GM12891 (cell line): ENCODE results near the gene TAF11L4.
"Not testable (repeated sequence)": the region's sequence is repeated elsewhere in the genome, so short reads cannot be mapped to it uniquely, and the experiment has no call there.

Experiments
- PAX5 ChIP-seq: IDR thresholded peaks from 2 replicates; pipeline ENCODE4 v1.6.1; 2011; ENCODE audit warnings: low read length, moderate library complexity, mild to moderate bottlenecking; ENCODE audit not compliant: insufficient read depth, severe bottlenecking
- POLR2A ChIP-seq: IDR thresholded peaks from 2 replicates; pipeline ENCODE4 v1.6.1; 2011; ENCODE audit warnings: low read depth, low read length, control low read depth
- POLR2AphosphoS5 ChIP-seq: IDR thresholded peaks from 2 replicates; pipeline ENCODE4 v1.6.1; 2011; ENCODE audit warnings: low read depth, low read length, control low read depth
- POU2F2 ChIP-seq: IDR thresholded peaks from 2 replicates; pipeline ENCODE4 v1.6.1; 2011; ENCODE audit warnings: low read depth, mild to moderate bottlenecking, control low read depth, low read length, moderate library complexity
- SPI1 ChIP-seq: IDR thresholded peaks from 2 replicates; pipeline ENCODE4 v1.6.1; 2011; ENCODE audit warnings: low read depth, low read length, control low read depth
- TAF1 ChIP-seq: IDR thresholded peaks from 2 replicates; pipeline ENCODE4 v1.6.1; 2011; ENCODE audit warnings: low read depth, low read length, control low read depth

GRCh38 chr5:17475064-17475463 lies 46.5 kb upstream of the TAF11L4 start:
- not testable (repeated sequence) for TF ChIP-seq POLR2A, POLR2AphosphoS5, POU2F2, TAF1, PAX5, SPI1
